Measurements from ENCODE around the gene NOL4L. TPM values are rescaled to one million over a fixed set of nuclear protein-coding genes. Genes with fewer than 3 reads are reported as not detected.

Gene NOL4L
- polyA plus RNA-seq, 1 donor (not counting 4 experiments of a cell fraction or from before 2014, with no cell fraction given), result 1.0 TPM

- Histone ChIP-seq H3K9ac (ENCODE audit: control insufficient read depth, extremely low read depth, insufficient read depth, low read length) (no peak overlapping the region), H3K9me1 (ENCODE audit: control insufficient read depth, extremely low read depth, insufficient read depth, low read length) (no peaks in the 10 kb centered on the region), H3K4me1 (ENCODE audit: control insufficient read depth, extremely low read depth, insufficient read depth, low read length) (peaks cover 14% of the 10 kb centered on the region), H3K79me2 (ENCODE audit: control insufficient read depth, insufficient read depth, low read length) (no peaks in the 10 kb centered on the region), H3K9me3 (ENCODE audit: control insufficient read depth, low read depth, low read length) (no peaks in the 10 kb centered on the region), H3K36me3 (ENCODE audit: control insufficient read depth in 2 of 2, extremely low read depth in 1 of 2, insufficient read depth in 2 of 2, low read length in 2 of 2) (no peaks in the 10 kb centered on the region), H3K4me2 (ENCODE audit: control insufficient read depth, extremely low read depth, insufficient read depth, low read depth, low read length) (no peak overlapping the region), H3K27me3 (ENCODE audit: control insufficient read depth, extremely low read depth, insufficient read depth, low read length) (peaks cover 22% of the 10 kb centered on the region), H3K4me3 (ENCODE audit: control insufficient read depth in 2 of 3, extremely low read depth in 1 of 3, insufficient read depth in 2 of 3, low read depth in 1 of 3, low read length in 3 of 3) (no peak overlapping the region), H3K27ac (ENCODE audit: control insufficient read depth, insufficient read depth, low read length) (no peak overlapping the region), H2AFZ (ENCODE audit: control insufficient read depth, low read length) (no peak overlapping the region), H4K20me1 (ENCODE audit: control insufficient read depth, extremely low read depth, insufficient read depth, low read length) (no peaks in the 10 kb centered on the region)
- dilution Hi-C loops (cut with MboI; ENCODE audit: extremely low pct_ligation_motif_present, low sequenced_read_pairs), result loop anchor here (25.0 kb wide), 1 partner anchor 114 kb away; no protein-coding TSS in a partner anchor
- TF ChIP-seq, protein P1, sequence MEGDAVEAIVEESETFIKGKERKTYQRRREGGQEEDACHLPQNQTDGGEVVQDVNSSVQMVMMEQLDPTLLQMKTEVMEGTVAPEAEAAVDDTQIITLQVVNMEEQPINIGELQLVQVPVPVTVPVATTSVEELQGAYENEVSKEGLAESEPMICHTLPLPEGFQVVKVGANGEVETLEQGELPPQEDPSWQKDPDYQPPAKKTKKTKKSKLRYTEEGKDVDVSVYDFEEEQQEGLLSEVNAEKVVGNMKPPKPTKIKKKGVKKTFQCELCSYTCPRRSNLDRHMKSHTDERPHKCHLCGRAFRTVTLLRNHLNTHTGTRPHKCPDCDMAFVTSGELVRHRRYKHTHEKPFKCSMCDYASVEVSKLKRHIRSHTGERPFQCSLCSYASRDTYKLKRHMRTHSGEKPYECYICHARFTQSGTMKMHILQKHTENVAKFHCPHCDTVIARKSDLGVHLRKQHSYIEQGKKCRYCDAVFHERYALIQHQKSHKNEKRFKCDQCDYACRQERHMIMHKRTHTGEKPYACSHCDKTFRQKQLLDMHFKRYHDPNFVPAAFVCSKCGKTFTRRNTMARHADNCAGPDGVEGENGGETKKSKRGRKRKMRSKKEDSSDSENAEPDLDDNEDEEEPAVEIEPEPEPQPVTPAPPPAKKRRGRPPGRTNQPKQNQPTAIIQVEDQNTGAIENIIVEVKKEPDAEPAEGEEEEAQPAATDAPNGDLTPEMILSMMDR (optimal IDR thresholded peaks at IDR 0.05 in 1 of 3, IDR thresholded peaks at IDR 0.05 in 1 of 3, conservative IDR thresholded peaks at IDR 0.05 in 1 of 3; ENCODE audit: extremely low read depth in 1 of 3, insufficient read depth in 2 of 3, low read length in 3 of 3), result no peak
- no peak for TF ChIP-seq EZH2 (IDR thresholded peaks at IDR 0.05; ENCODE audit: low read length)
- DNase-seq (ENCODE audit: low read depth, low spot score) (no peak), FAIRE-seq (no peak)
These were observed 40.9 kb upstream of the NOL4L start for GRCh38 chr20:32625996-32626395.

- no peak overlapping the region for H3K27ac ChIP-seq (ENCODE audit: control insufficient read depth, insufficient read depth, low read length)
- TF ChIP-seq EZH2 (IDR thresholded peaks at IDR 0.05; ENCODE audit: low read length), result no peak
- TF ChIP-seq, protein P1 (optimal IDR thresholded peaks at IDR 0.05 in 1 of 3, IDR thresholded peaks at IDR 0.05 in 1 of 3, conservative IDR thresholded peaks at IDR 0.05 in 1 of 3; ENCODE audit: extremely low read depth in 1 of 3, insufficient read depth in 2 of 3, low read length in 3 of 3), result no peak
- no peak overlapping the region for H3K4me3 ChIP-seq (ENCODE audit: control insufficient read depth in 2 of 3, extremely low read depth in 1 of 3, insufficient read depth in 2 of 3, low read depth in 1 of 3, low read length in 3 of 3)
- no peaks in the 10 kb centered on the region for H3K9me1 ChIP-seq (ENCODE audit: control insufficient read depth, extremely low read depth, insufficient read depth, low read length)
- FAIRE-seq (no peak), DNase-seq (ENCODE audit: low read depth, low spot score) (no peak)
- peaks cover 22% of the 10 kb centered on the region for H3K27me3 ChIP-seq (ENCODE audit: control insufficient read depth, extremely low read depth, insufficient read depth, low read length)
- H4K20me1 ChIP-seq (ENCODE audit: control insufficient read depth, extremely low read depth, insufficient read depth, low read length), result no peaks in the 10 kb centered on the region
- H3K4me2 ChIP-seq (ENCODE audit: control insufficient read depth, extremely low read depth, insufficient read depth, low read depth, low read length), result no peak overlapping the region
- H3K36me3 ChIP-seq (ENCODE audit: control insufficient read depth in 2 of 2, extremely low read depth in 1 of 2, insufficient read depth in 2 of 2, low read length in 2 of 2), result no peaks in the 10 kb centered on the region
- H3K9me3 ChIP-seq (ENCODE audit: control insufficient read depth, low read depth, low read length), result no peaks in the 10 kb centered on the region
- no peak overlapping the region for H2AFZ ChIP-seq (ENCODE audit: control insufficient read depth, low read length)
- peaks cover 14% of the 10 kb centered on the region for H3K4me1 ChIP-seq (ENCODE audit: control insufficient read depth, extremely low read depth, insufficient read depth, low read length)
- dilution Hi-C loops (cut with MboI; ENCODE audit: extremely low pct_ligation_motif_present, low sequenced_read_pairs), result loop anchor here (25.0 kb wide), 1 partner anchor 113 kb away; no protein-coding TSS in a partner anchor
- no peaks in the 10 kb centered on the region for H3K79me2 ChIP-seq (ENCODE audit: control insufficient read depth, insufficient read depth, low read length)
- no peak overlapping the region for H3K9ac ChIP-seq (ENCODE audit: control insufficient read depth, extremely low read depth, insufficient read depth, low read length)
These were observed 39.7 kb upstream of the NOL4L start for GRCh38 chr20:32624687-32625345.

Data from keratinocyte (primary cell).